ENCODE measurements around the gene KCTD21.

The KCTD21 gene

DNA sequence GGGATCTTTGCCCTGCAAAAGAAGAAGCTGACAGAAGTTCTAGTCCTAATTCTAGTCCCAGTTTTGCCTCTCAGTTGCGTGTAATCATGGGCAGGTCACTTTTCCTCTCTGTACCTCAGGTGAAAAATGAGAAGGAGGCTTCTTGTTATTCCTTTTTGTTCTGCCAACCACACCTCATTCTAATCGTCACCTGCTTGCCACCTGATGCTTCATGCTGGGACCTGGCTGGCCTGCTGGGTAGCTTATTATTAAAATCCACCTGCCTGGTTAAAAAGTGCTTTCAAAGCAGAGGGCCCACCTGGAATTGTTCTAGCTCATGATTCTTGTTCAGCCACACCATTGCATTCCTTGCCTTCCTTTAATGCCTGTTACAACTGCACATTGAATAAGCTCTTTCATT is 40.6 kb downstream of the KCTD21 start:
- DNase-seq (ENCODE audit: low read depth in 1 of 2, low spot score in 1 of 2), result no peak

DNA sequence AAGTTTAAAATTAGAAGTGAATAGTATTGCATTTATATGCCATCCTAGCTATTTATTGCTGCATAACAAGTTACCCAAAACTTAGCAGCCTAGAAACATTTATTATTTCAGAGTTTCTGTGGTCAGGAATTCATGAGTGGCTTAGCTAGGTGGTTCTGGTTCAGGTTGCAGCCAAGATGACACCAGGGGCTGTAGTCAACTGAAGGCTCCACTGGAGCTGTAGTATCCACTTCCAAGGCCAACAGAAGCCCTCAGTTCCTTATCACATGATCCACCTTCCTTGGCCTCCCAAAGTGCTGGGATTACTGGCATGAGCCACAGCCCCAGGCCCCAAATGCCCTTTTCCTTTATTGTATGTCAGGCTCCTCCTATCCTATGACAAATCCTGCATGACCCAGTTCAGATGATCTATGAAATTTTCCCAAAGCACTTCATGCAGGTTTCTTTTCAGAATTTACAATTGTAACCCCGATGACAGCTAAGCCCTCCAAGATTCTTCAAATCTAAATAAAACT is 42.9 kb downstream of the KCTD21 start:
- DNase-seq (ENCODE audit: low read depth in 1 of 2, low spot score in 1 of 2), result no peak

DNA sequence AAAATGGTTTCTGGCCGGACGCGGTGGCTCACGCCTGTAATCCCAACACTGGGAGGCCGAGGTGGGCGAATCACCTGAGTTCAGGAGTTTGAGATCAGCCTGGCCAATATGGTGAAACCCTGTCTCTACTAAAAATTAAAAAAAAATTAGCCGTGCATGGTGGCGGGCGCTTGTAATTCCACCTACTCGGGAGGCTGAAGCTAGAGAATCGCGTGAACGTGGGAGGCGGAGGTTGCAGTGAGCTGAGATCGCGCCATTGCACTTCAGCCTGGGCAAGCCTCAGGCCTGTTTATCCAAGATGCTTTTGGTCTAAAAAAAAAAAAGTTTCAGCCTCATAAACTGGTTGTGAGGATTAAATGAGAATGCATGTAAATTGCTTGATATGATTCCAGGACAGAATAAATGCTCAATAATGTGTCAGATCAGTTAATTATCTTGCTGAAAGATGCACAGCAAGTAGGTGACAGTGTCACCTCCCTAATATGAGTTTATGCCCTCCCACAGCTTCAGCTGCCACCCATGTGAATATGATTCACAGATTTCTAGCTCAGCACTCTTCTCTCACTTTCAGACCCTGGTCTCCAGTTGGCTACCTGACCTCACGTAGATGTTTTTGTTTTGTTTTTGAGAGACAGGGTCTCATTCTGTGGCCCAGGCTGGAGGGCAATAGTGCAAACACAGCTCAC is 47.9 kb downstream of the KCTD21 start:
- DNase-seq (ENCODE audit: low read depth in 1 of 2, low spot score in 1 of 2), result no peak

DNA sequence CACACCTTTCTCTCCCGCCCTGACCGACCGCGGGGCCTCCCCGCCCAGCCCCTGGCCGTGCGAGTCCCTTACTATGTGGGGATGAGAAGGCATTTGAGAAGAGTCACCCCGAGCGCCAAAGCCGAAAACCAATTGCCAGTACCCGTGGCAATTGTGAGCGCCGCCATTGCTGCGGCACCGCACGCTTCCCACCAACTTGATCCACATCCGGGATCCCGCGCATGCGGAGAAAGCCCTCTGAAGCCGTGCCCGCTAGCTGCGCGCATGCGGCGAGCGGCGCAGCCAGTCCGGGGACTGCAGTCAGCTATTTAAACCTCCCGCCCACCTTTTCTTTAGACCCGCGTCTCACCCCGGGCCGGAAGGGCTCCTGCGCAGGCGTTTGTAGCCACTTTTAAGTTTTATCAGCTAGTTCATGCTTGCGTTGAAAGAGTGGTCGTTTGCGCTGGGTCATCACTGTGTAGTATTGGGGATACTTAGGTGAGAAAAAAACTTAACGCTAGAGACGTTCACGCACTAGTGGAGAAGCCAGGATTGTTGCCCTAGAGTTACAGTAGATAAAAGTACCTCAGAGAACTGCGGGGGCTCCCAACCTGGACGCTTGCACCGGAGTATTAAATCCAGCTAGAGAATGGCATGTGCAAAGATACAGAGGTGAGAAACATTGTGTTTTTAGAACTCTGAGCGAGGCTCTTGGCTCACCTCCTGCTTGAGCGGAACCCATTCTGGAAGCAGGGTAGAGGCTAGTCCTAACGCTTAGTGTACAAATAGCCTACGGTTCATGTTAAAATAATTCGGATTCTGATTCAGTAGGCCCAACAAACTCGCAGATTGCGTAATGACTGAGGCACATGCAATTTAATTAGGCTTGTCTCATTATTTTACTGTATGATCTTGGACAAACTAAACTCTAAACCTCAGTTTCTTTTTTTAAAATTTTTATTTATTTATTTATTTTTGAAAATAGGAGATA is 48.7 kb downstream of the KCTD21 start, which contains the start of gene ALG8:
ALG8 (minus strand) TSS at position 205 of the 970 bp plus-strand sequence; CDS start at position 167, 38 bp downstream.
- peak; percentile 93 to 96 for DNase-seq (ENCODE audit: low read depth in 1 of 2, low spot score in 1 of 2)

GRCh38 chr11:78138694-78139421 is 49.6 kb downstream of the KCTD21 start:
- DNase-seq (ENCODE audit: low read depth in 1 of 2, low spot score in 1 of 2), result peak in 1 of 2 donors; percentile 5

- DNase-seq (ENCODE audit: low read depth in 1 of 2, low spot score in 1 of 2), result no peak
Observed at GRCh38 chr11:78138291-78138690, 50.1 kb downstream of the KCTD21 start.

GRCh38 chr11:78132475-78132874 is 56.0 kb downstream of the KCTD21 start:
- DNase-seq (ENCODE audit: low read depth in 1 of 2, low spot score in 1 of 2), result no peak

DNA sequence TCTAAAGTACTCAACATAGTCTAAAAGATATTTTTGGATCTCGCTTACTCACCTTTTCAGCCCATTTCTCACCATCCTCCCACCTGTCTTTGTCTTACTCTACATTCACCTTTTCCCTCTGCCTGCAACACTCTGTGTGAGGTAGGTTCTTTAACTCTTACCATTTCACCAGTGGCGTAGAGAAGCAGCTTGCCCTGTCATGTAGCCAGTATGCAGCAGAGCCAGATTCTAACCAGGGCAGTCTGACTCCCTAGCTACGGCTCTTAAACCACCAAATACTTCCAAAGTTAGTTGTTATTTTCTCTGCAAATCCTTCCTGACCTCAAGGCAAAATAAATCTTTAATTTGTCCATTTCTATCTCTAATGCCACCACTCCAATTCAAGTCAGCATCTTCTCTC is 56.5 kb downstream of the KCTD21 start:
- DNase-seq (ENCODE audit: low read depth in 1 of 2, low spot score in 1 of 2), result no peak

DNA sequence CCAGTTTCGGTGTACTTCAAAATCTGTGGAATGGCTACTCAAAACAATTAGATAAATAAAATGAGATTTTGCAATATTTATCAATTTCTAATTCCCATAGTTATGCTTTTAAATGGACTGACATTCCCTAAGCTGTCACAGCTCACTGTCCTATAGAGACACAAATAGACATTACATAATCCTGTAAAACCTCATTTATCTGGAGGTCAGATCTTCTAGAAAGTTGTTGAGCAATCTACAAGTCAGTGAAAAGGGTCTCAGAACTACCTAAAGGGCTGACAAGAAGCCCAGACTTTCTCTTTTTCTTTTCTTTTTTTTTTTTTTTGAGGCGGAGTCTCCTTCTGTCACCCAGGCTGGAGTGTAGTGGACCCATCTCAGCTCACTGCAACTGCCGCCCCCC is 61.0 kb downstream of the KCTD21 start:
- DNase-seq (ENCODE audit: low read depth in 1 of 2, low spot score in 1 of 2), result no peak

Data from activated T-helper 1 cell treated with anti-CD3 and anti-CD28 coated beads, Interleukin-2, amount 50 U/mL, for 16 hours (primary cell).